Thyroid gland (tissue), 4 donors: Measurements from ENCODE around the gene GLRA3.

Experiments used
- CTCF ChIP-seq, 6 experiments: fragments of 200-600 bp in 3 of 6; fragments of 450-650 bp in 3 of 6; sonication (generic) in 3 of 6; IDR thresholded peaks; one replicate each; pipeline ENCODE4 v1.5.1; 2016 to 2019; ENCODE audit warnings: antibody characterized with exemption in 6 of 6, mild to moderate bottlenecking in 2 of 6, inconsistent platforms in 1 of 6, moderate library complexity in 1 of 6
- POLR2A ChIP-seq, 2 donors: fragments of 450-650 bp; IDR thresholded peaks; one replicate each; pipeline ENCODE4 v1.6.1; 2017; ENCODE audit warnings: antibody characterized with exemption in 2 of 2, mild to moderate bottlenecking in 2 of 2, moderate library complexity in 1 of 2

GRCh38 chr4:174847801-174848427 lies 18.9 kb upstream of the GLRA3 start:
- TF ChIP-seq CTCF (IDR thresholded peaks at IDR 0.05) = no peak
- TF ChIP-seq POLR2A (IDR thresholded peaks at IDR 0.05) = no peak
